Hepatocyte (in vitro differentiated cells): ENCODE data around the gene PPP4R4.

Experiments used
- CTCF ChIP-seq: fragments of 200-600 bp; sonication (generic); IDR thresholded peaks from 2 replicates; pipeline ENCODE4 v1.5.1; 2016; ENCODE audit warnings: antibody characterized with exemption, mild to moderate bottlenecking; ENCODE audit not compliant: poor library complexity
- EZH2 ChIP-seq: fragments of 200-600 bp; sonication (generic); IDR thresholded peaks from 2 replicates; pipeline ENCODE4 v1.6.1; 2016; ENCODE audit warnings: antibody characterized with exemption, mild to moderate bottlenecking, borderline replicate concordance

GRCh38 chr14:94175747-94176146 is 1.6 kb downstream of the PPP4R4 start:
- TF ChIP-seq CTCF = no peak
- TF ChIP-seq EZH2 = no peak
